Measurements from ENCODE around the gene SLIT3.
"Not testable (repeated sequence)": the region's sequence is repeated elsewhere in the genome, so short reads cannot be mapped to it uniquely, and the experiment has no call there.

SLIT3 gene

DNA sequence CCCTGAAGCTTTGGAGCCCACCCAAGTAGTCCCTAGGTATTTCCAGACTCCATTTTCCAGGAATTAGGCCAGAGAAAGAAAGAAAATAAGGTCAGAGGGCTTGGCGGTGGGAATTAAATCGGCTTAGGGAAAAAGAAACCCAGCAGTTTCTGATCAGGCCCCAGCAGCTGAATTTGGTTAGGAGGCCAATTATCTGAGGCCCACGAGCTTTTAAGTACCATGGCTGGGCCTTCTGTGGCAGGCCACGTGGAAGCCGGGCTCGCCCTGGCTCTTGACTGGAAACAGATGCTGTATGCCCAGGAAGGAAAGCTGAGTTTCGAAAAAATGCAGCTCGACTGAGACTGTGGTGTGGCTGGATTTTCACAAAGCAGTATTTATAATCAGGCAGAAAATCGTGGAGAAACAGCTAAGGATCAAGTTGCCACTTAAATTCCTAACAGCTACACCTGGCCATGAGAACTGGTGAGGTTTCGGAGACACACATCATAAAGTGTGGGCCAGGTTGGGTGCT, 646.7 kb downstream of the SLIT3 start:
- no peak for DNase-seq

- no peak for DNase-seq
Measured at GRCh38 chr5:168653626-168654025, 647.3 kb downstream of the SLIT3 start.

DNA sequence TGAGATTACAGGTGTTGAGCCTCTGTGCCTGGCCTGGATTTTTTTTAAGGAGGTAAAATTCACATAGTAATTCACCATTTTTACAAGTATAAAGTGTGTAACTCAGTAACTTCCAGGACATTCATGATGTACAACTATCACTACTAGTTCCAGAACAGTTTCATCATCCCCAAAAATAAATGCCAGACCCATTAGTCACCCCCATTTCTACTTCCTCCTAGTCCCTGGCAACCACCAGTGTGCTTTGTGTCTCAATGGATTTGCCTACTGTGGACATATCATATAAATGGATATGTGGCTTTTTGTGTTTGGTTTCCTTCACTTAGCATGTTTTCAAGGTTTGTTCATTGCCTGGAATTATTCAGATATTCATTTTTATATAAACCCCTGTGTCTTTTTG, 649.3 kb downstream of the SLIT3 start:
- no peak for DNase-seq

DNA sequence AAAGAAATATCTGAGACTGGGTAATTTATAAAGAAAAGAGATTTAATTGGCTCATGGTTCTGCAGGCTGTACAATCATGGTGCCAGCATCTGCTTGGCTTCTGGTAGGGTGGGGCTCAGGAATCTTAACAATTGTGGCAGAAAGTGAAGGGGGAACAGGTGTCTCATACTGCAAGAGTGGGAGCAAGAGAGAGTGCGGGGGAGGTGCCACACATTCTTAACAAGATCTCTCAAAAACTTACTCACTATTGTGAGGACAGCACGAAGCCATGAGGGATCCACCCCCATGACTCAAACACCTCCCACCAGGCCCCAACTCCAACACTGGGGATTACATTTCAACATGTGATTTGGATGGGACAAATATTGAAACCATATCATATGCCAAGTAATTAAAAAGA, 651.6 kb downstream of the SLIT3 start:
- DNase-seq = no peak

DNA sequence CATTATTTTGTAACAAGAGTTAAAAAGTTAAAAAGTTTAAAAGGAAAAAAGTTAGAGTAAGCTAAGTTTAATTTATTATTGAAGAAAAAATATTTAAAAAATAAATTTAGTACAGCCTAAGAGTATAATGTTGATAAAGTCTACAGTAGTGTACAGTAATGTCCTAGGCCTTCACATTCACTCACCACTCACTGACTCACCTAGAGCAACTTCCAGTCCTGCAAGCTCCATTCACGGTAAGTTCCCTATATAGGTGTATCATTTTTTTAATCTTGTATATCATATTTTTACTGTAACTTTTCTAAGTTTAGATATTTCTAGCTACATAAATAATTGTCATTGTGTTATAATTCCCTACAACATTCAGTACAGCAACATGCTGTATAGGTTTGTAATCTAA, 652.4 kb downstream of the SLIT3 start:
- no peak for DNase-seq

GRCh38 chr5:168648016-168648415, 652.9 kb downstream of the SLIT3 start:
- DNase-seq = no peak

GRCh38 chr5:168647083-168647482, 653.9 kb downstream of the SLIT3 start:
- DNase-seq = no peak

- no peak for DNase-seq
Measured at GRCh38 chr5:168646335-168646734, 654.6 kb downstream of the SLIT3 start.

DNA sequence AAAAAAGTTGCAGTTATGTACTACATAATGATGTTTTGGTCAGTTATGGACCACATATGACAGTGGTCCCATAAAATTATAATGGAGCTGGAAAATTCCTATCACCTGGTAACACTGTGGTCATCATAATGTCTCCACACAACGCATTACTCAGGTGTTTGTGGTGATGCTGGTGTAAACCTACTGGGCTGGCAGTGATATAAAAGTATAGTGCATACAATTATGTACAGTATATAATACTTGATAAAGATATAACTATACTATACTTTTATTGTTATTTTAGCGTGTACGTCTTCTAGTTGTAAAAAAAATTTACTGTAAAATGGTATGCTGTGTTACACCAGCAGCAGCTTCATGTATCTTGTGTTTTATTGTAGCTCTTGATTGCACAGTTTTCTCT, 655.7 kb downstream of the SLIT3 start:
- DNase-seq = no peak

DNA sequence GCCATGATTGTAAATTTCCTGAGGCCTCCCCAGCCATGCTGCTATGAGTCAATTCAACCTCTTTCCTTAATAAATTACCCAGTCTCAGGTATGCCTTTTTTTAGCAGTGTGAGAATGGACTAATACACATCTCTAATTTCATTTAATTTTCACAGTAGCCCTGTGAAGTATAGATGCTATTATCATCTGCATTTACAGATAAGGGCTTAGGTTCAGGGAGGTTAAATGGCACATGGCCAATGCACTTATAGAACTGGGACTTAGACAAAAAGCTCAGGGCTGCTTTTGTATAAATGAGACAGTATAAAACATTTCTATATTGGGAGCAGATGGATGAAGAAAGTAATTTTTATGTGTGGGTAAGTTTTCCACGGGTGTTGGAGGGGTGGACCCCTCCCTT, 658.9 kb downstream of the SLIT3 start:
- DNase-seq = no peak

DNA sequence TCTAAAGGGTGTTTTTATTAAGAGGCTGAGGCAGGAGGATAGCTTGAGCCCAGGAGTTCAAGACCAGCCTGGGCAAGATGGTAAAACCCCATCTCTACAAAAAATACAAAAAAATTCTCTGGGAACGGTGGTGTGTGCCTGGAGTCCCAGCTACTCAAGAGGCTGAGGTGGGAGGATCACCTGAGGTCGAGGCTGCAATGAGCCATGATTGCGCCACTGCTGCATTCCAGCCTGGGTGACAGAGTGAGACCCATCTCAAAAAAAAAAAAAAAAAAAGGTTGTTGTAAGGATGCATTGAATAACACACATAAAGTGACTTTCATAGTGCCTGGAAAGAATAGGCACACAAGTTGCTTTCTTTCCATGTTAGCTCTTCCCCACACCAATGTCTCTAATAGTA, 662.1 kb downstream of the SLIT3 start:
- not testable (repeated sequence) for DNase-seq

DNA sequence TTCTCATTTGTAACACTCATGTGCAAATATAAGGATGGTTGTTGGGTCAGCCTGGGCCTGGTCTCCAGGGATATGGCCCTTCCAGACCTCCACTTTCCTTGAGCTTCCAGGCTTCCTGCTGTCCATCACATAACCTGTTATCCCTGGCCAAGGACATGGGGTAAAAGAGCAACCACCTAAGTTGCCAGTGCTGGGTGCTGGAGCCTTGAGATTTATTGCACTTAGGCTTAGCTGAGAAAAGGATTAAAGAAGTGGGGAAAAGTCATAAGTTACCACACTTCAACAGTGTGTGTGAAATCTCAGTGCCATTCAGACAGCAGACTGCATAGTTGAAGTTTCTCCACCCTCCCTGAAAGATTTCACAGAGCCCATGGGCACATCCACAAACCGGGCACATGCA, 663.1 kb downstream of the SLIT3 start:
- DNase-seq = no peak

DNA sequence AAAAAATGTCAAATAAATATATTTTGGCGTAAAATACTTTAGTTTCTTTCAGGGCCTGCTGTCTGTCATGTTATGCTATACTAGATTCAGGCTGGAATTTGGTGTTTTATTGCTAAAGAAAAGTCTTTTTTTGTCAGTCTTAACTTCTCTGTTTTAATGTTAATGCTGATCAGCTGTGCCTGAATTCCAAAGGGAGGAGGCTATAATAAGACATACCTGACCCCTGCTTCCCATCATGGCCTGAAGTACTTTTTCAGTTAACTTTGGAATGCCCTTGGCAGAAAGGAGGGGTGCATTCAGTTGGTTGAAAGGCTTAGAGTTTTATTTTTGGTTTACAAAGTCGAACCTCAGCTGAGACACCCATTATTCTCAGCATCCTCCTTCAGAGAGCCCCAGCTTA, 663.7 kb downstream of the SLIT3 start:
- no peak for DNase-seq

DNA sequence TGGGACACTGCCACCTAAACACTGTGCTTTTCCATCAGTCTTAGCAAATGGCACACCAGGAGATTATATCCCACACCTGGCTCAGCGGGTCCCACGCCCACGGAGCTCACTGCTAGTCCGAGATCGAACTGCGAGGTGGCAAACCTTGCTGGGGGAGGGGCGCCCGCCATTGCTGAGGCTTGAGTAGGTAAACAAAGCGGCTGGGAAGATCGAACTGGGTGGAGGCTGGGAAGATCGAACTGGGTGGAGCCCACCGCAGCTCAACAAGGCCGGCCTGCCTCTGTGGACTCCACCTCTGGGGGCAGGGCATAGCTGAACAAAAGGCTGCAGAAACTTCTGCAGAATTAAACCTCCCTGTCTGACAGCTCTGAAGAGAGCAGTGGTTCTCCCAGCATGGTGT, 670.0 kb downstream of the SLIT3 start:
- DNase-seq = not testable (repeated sequence)

GRCh38 chr5:168624850-168625364, 676.0 kb downstream of the SLIT3 start:
- no peak for DNase-seq

- no peak for DNase-seq
Measured at GRCh38 chr5:168620807-168621206, 680.1 kb downstream of the SLIT3 start.

DNA sequence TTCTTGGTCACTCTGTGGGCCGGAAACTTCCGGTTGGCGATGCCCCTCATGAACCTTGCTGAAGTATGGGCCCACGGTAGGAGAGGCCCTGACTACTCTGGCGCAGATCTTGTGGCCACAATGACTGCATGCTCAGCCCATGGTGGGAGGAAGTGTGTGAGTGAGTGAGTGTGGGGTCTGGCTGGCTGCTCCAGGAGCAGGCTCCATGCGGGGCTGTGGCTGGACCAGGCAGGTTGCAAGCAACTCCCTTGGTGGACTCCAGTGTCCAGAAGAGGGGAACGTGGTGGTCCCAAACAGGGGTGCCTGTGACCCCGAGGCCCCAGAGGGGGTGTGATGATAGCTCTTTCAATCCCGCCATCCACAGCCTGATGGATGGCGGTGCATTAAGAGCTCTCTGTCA, 686.3 kb downstream of the SLIT3 start:
- DNase-seq = no peak

- no peak for DNase-seq
Measured at GRCh38 chr5:168613996-168614395, 686.9 kb downstream of the SLIT3 start.

GRCh38 chr5:168613396-168613795, 687.5 kb downstream of the SLIT3 start:
- no peak for DNase-seq

GRCh38 chr5:168612996-168613395, 687.9 kb downstream of the SLIT3 start:
- DNase-seq = no peak

DNA sequence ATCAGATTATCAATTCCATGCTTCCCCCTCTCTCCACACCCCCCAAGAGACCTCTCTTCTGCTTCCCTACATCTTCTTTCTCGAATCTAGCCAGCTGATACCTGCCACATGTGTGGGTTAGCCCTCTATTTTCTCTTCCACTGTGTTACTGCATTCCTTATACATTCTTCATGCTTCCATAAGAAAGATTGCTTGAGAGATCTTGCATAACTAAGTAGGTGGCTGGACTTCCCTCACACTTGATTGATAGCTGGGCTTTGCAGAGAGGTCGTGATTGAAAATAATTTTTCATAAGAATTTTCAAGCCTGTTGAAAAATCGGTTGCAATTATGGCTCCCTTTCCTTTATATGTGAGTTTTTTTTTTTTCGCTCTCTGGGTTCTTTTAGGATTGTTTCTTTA, 688.8 kb downstream of the SLIT3 start:
- no peak for DNase-seq
